Left lung (tissue), 10 donors: ENCODE measurements around the gene ANAPC5. TPM values are rescaled to one million over a fixed set of nuclear protein-coding genes. Genes with fewer than 3 reads are reported as not detected.
"Not testable (repeated sequence)": the region's sequence is repeated elsewhere in the genome, so short reads cannot be mapped to it uniquely, and the experiment has no call there.

ENCODE experiments used
- ATAC-seq: fragments of 200-7000 bp; cut with Tn5 transposase; one replicate; pipeline ENCODE4 v1.9.1; 2020; ENCODE audit warnings: moderate library complexity
- DNase-seq, 4 donors: peaks; one replicate each; pipeline ENCODE4 v3.0.0-alpha.2; 2013 to 2020
- H3K27ac ChIP-seq, 2 donors: fragments of 200-600 bp; sonication (generic) in 1 of 2; one replicate each; pipeline versions ENCODE4 v1.5.0 to v1.8.0; 2020 to 2021
- H3K27me3 ChIP-seq, 2 donors: fragments of 200-600 bp; sonication (generic) in 1 of 2; one replicate each; pipeline versions ENCODE4 v1.5.0 to v1.8.0; 2020 to 2021
- H3K36me3 ChIP-seq, 2 donors: fragments of 200-600 bp; sonication (generic) in 1 of 2; one replicate each; pipeline versions ENCODE4 v1.5.0 to v1.8.0; 2020 to 2021
- H3K4me1 ChIP-seq, 2 donors: fragments of 200-600 bp; one replicate each; pipeline ENCODE4 v1.8.0; 2021
- H3K4me3 ChIP-seq, 2 donors: fragments of 200-600 bp; sonication (generic) in 1 of 2; one replicate each; pipeline versions ENCODE4 v1.5.0 to v1.8.0; 2020 to 2021; ENCODE audit warnings: mild to moderate bottlenecking in 1 of 2
- H3K9me3 ChIP-seq, 2 donors: fragments of 200-600 bp; sonication (generic) in 1 of 2; one replicate each; pipeline versions ENCODE4 v1.5.0 to v1.8.0; 2020 to 2021
- CTCF ChIP-seq, 2 donors: fragments of 200-600 bp; sonication (generic) in 1 of 2; IDR thresholded peaks; one replicate each; pipeline versions ENCODE4 v1.5.0 to v1.8.0; 2021; ENCODE audit warnings: antibody characterized with exemption in 2 of 2
- intact Hi-C, 2 donors: fragments of 100-400 bp; cut with DNase I; formaldehyde crosslinking; loops; one replicate each; pipeline versions ENCODE4 v1.11.2 to v1.14.2; 2022
- polyA plus RNA-seq, 6 donors: library from polyadenylated mRNA; unstranded; fragments of 120-200 nt; gene quantifications; one replicate each; pipeline ENCODE4 v1.2.1, GENCODE V29; 2013; ENCODE audit not compliant: insufficient read length in 6 of 6
- total RNA-seq, 2 donors: library from RNA; stranded (reverse); fragmentation: NEBNext Ultra II Directional; extraction: Animal tissue kit (Norgen Biotek cat#: 25700); gene quantifications; one replicate each; pipeline ENCODE4 v1.2.1, GENCODE V29; 2021
- donor health status: DM: no; HTN: yes; CAD: no.
- donor health status: DM: no; HTN: no; CAD: no.

ANAPC5 gene
- total and polyA plus RNA-seq, 8 donors = 84.8 to 206 (median 165) TPM

GRCh38 chr12:121304306-121304705 is 47.9 kb downstream of the ANAPC5 start:
- Histone ChIP-seq H3K4me1 (peaks cover 0 to 31% of the 10 kb centered on the region in 2 donors), H3K36me3 (peaks cover 0 to 19% of the 10 kb centered on the region in 2 donors), H3K4me3 (no peak overlapping the region), H3K9me3 (no peaks in the 10 kb centered on the region), H3K27ac (no peak overlapping the region), H3K27me3 (no peaks in the 10 kb centered on the region)
- TF ChIP-seq CTCF (IDR thresholded peaks at IDR 0.05) = no peak
- intact Hi-C loops = no loop called here
- DNase-seq (no peak), ATAC-seq (no peak)

GRCh38 chr12:121301876-121302275 is 50.3 kb downstream of the ANAPC5 start:
- Histone ChIP-seq H3K36me3 (no peaks in the 10 kb centered on the region), H3K27me3 (no peaks in the 10 kb centered on the region), H3K4me3 (no peak overlapping the region), H3K4me1 (peaks cover 7 to 43% of the 10 kb centered on the region in 2 donors), H3K27ac (peak overlapping the region in 1 of 2 donors; percentile 89), H3K9me3 (no peaks in the 10 kb centered on the region)
- DNase-seq (no peak), ATAC-seq (no peak)
- intact Hi-C loops = no loop called here
- no peak for TF ChIP-seq CTCF (IDR thresholded peaks at IDR 0.05)

- no peaks in the 10 kb centered on the region for H3K36me3 ChIP-seq
- H3K4me3 ChIP-seq = no peak overlapping the region
- no peaks in the 10 kb centered on the region for H3K27me3 ChIP-seq
- no peak for TF ChIP-seq CTCF (IDR thresholded peaks at IDR 0.05)
- peaks cover 12 to 42% of the 10 kb centered on the region in 2 donors for H3K4me1 ChIP-seq
- peak overlapping the region in 1 of 2 donors; percentile 57 for H3K27ac ChIP-seq
- H3K9me3 ChIP-seq = no peaks in the 10 kb centered on the region
- ATAC-seq = no peak
- no peak for DNase-seq
- intact Hi-C loops = no loop called here
These were observed 52.0 kb downstream of the ANAPC5 start for GRCh38 chr12:121300083-121300819.

GRCh38 chr12:121299662-121300061 is 52.5 kb downstream of the ANAPC5 start:
- no peak for ATAC-seq
- no peak for DNase-seq
- Histone ChIP-seq H3K27ac (peak overlapping the region in 1 of 2 donors; percentile 57), H3K4me1 (peaks cover 15 to 48% of the 10 kb centered on the region in 2 donors), H3K9me3 (no peaks in the 10 kb centered on the region), H3K4me3 (no peak overlapping the region), H3K27me3 (no peaks in the 10 kb centered on the region), H3K36me3 (no peaks in the 10 kb centered on the region)
- intact Hi-C loops = no loop called here
- no peak for TF ChIP-seq CTCF (IDR thresholded peaks at IDR 0.05)

- H3K4me3 ChIP-seq, H3K27me3 ChIP-seq, ATAC-seq, H3K36me3 ChIP-seq, H3K9me3 ChIP-seq, intact Hi-C loops, H3K27ac ChIP-seq, DNase-seq: not testable (repeated sequence)
- H3K4me1 ChIP-seq = peaks cover 18 to 60% of the 10 kb centered on the region in 2 donors
These were observed 53.8 kb downstream of the ANAPC5 start for GRCh38 chr12:121298411-121298810.
